A204.1 (cell line): ENCODE measurements around the gene EFL1.
"Not testable (repeated sequence)": the region's sequence is repeated elsewhere in the genome, so short reads cannot be mapped to it uniquely, and the experiment has no call there.

Experiments used
- FAIRE-seq: peaks from 2 replicates; lab custom pipeline; 2012; peaks lifted over from hg19 to GRCh38; lab: Jason Lieb, UNC

The EFL1 gene

GRCh38 chr15:82262422-82263026 is at the start of gene EFL1, which contains the start of gene SAXO2:
Gene EFL1 (minus strand): TSS chr15:82262734. CDS start chr15:82261778, 956 bp downstream.
Gene SAXO2 (plus strand): TSS chr15:82262818. CDS start chr15:82262880, 62 bp downstream.
- peak; percentile 3 for FAIRE-seq

- not testable (repeated sequence) for FAIRE-seq
Measured at GRCh38 chr15:82311321-82311720, 48.8 kb upstream of the EFL1 start.

- no peak for FAIRE-seq
Measured at GRCh38 chr15:82309802-82310201, 47.3 kb upstream of the EFL1 start.

GRCh38 chr15:82307714-82308081 is 45.2 kb upstream of the EFL1 start:
- no peak for FAIRE-seq

- no peak for FAIRE-seq
Measured at GRCh38 chr15:82306791-82307713, 44.5 kb upstream of the EFL1 start.

- no peak for FAIRE-seq
Measured at GRCh38 chr15:82305621-82306048, 43.1 kb upstream of the EFL1 start.

- no peak for FAIRE-seq
Measured at GRCh38 chr15:82304778-82305090, 42.2 kb upstream of the EFL1 start.

- no peak for FAIRE-seq
Measured at GRCh38 chr15:82303956-82304777, 41.6 kb upstream of the EFL1 start.

GRCh38 chr15:82301296-82302016 is 38.9 kb upstream of the EFL1 start:
- FAIRE-seq, result no peak

GRCh38 chr15:82300883-82301282 is 38.3 kb upstream of the EFL1 start:
- no peak for FAIRE-seq

- FAIRE-seq, result not testable (repeated sequence)
Measured at GRCh38 chr15:82300326-82300725, 37.8 kb upstream of the EFL1 start.

- not testable (repeated sequence) for FAIRE-seq
Measured at GRCh38 chr15:82299511-82299914, 37.0 kb upstream of the EFL1 start.

GRCh38 chr15:82298520-82298919 is 36.0 kb upstream of the EFL1 start:
- FAIRE-seq, result no peak

GRCh38 chr15:82298032-82298431 is 35.5 kb upstream of the EFL1 start:
- FAIRE-seq, result no peak

GRCh38 chr15:82297546-82297945 is 35.0 kb upstream of the EFL1 start:
- FAIRE-seq, result no peak

- FAIRE-seq, result no peak
Measured at GRCh38 chr15:82294061-82294690, 31.6 kb upstream of the EFL1 start.

GRCh38 chr15:82292271-82292670 is 29.7 kb upstream of the EFL1 start:
- FAIRE-seq, result no peak

- not testable (repeated sequence) for FAIRE-seq
Measured at GRCh38 chr15:82288202-82288601, 25.7 kb upstream of the EFL1 start.

- FAIRE-seq, result not testable (repeated sequence)
Measured at GRCh38 chr15:82286475-82286874, 23.9 kb upstream of the EFL1 start.

- not testable (repeated sequence) for FAIRE-seq
Measured at GRCh38 chr15:82284381-82284780, 21.8 kb upstream of the EFL1 start.

GRCh38 chr15:82282386-82282785 is 19.9 kb upstream of the EFL1 start:
- FAIRE-seq, result not testable (repeated sequence)
